Kidney epithelial cell (primary cell): ENCODE data around the gene SGIP1. TPM values are rescaled to one million over a fixed set of nuclear protein-coding genes. Genes with fewer than 3 reads are reported as not detected.

Experiments used
- DNase-seq: peaks from one replicate; pipeline ENCODE4 v3.0.0-alpha.2; 2010; ENCODE audit warnings: low read depth
- H3K27me3 ChIP-seq: 2 replicates; pipeline ENCODE4 v1.6.0; 2011; ENCODE audit warnings: low read length; ENCODE audit not compliant: control insufficient read depth, insufficient read depth
- H3K36me3 ChIP-seq: 2 replicates; pipeline ENCODE4 v1.5.1; 2011; ENCODE audit warnings: low read length; ENCODE audit not compliant: control insufficient read depth, insufficient read depth
- H3K4me3 ChIP-seq: 2 replicates; pipeline ENCODE4 v1.5.1; 2011; ENCODE audit warnings: low read depth, mild to moderate bottlenecking, control low read depth, low read length
- total RNA-seq: library from RNA; depleted of rRNA; stranded (reverse); fragments of >200 nt; gene quantifications from 2 replicates; pipeline ENCODE4 v1.2.3, GENCODE V29; 2015
- TF ChIP-seq, protein P1 (sequence below): IDR thresholded peaks from 2 replicates; pipeline ENCODE4 v1.5.1; 2011; ENCODE audit warnings: mild to moderate bottlenecking, moderate library complexity, low read length, control low read depth, inconsistent platforms; ENCODE audit not compliant: insufficient read depth, poor library complexity, severe bottlenecking

SGIP1 gene
- total RNA-seq, 1 donor from 2014 or later: 6.9 TPM

GRCh38 chr1:66745451-66745850, 211.5 kb downstream of the SGIP1 start:
- Histone ChIP-seq H3K4me3 (no peak overlapping the region), H3K27me3 (no peaks in the 10 kb centered on the region), H3K36me3 (no peaks in the 10 kb centered on the region)
- TF ChIP-seq, protein P1, sequence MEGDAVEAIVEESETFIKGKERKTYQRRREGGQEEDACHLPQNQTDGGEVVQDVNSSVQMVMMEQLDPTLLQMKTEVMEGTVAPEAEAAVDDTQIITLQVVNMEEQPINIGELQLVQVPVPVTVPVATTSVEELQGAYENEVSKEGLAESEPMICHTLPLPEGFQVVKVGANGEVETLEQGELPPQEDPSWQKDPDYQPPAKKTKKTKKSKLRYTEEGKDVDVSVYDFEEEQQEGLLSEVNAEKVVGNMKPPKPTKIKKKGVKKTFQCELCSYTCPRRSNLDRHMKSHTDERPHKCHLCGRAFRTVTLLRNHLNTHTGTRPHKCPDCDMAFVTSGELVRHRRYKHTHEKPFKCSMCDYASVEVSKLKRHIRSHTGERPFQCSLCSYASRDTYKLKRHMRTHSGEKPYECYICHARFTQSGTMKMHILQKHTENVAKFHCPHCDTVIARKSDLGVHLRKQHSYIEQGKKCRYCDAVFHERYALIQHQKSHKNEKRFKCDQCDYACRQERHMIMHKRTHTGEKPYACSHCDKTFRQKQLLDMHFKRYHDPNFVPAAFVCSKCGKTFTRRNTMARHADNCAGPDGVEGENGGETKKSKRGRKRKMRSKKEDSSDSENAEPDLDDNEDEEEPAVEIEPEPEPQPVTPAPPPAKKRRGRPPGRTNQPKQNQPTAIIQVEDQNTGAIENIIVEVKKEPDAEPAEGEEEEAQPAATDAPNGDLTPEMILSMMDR: no peak
- DNase-seq: no peak

GRCh38 chr1:66747501-66747900, 213.5 kb downstream of the SGIP1 start:
- TF ChIP-seq, protein P1: no peak
- H3K27me3 ChIP-seq: no peaks in the 10 kb centered on the region
- no peak overlapping the region for H3K4me3 ChIP-seq
- no peaks in the 10 kb centered on the region for H3K36me3 ChIP-seq
- DNase-seq: no peak

GRCh38 chr1:66750577-66750976, 216.6 kb downstream of the SGIP1 start:
- Histone ChIP-seq H3K4me3 (no peak overlapping the region), H3K36me3 (no peaks in the 10 kb centered on the region), H3K27me3 (no peaks in the 10 kb centered on the region)
- DNase-seq: no peak
- TF ChIP-seq, protein P1: no peak

GRCh38 chr1:66751160-66751559, 217.2 kb downstream of the SGIP1 start:
- no peak overlapping the region for H3K4me3 ChIP-seq
- DNase-seq: no peak
- H3K36me3 ChIP-seq: no peaks in the 10 kb centered on the region
- TF ChIP-seq, protein P1: no peak
- H3K27me3 ChIP-seq: no peaks in the 10 kb centered on the region

DNA sequence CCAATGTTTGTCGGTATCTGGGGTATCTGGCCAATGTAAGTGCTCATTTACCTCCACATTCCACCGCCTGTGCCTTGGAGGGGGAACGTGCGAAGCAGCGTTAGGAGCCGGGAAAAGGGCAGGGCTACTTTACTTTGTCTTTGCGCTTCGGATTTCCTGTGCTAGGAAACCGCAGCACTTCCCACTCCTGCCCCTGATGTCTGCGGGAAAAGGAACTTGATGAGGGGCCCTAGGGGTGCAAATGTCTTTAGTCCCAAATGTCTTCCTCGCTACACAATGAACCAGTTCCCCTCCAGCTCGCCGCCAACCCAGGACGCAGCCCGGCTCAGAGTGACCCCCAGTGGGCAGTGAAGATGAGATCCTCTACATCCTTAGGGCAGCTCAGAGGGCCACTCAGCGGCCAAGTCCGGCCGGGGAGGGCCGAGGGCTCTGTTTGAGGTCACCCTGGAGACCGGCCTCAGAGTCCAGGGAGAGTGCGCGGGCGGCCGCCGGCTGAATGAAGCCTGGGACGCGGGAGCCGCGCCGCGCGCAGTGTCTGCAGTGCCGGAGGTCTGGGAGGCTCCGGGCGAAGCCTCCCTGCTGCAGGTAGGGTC, 218.1 kb downstream of the SGIP1 start, which contains the start of gene DYNLT5:
Gene DYNLT5, plus strand, starts transcription at position 460 of the 593 bp plus-strand sequence. CDS start 2,200 bp downstream, outside the sequence.
- no peaks in the 10 kb centered on the region for H3K27me3 ChIP-seq

More for the DNA sequence above, 218.1 kb downstream of the SGIP1 start, which contains the start of gene DYNLT5:
- H3K4me3 ChIP-seq: peak within 1 kb of the TSS; percentile 31
- no peak for DNase-seq
- no peaks in the 10 kb centered on the region for H3K36me3 ChIP-seq
- TF ChIP-seq, protein P1: peak; percentile 39
